ENCODE measurements around the gene NT5M.
A peak's percentile ranks its signal among the peaks of the same experiment; 100 is the strongest.

NT5M gene

GRCh38 chr17:17394494-17394893 is 91.3 kb downstream of the NT5M start:
- no peaks in the 10 kb centered on the region for H3K27me3 ChIP-seq
- peaks cover 64% of the 10 kb centered on the region for H3K4me1 ChIP-seq

DNA sequence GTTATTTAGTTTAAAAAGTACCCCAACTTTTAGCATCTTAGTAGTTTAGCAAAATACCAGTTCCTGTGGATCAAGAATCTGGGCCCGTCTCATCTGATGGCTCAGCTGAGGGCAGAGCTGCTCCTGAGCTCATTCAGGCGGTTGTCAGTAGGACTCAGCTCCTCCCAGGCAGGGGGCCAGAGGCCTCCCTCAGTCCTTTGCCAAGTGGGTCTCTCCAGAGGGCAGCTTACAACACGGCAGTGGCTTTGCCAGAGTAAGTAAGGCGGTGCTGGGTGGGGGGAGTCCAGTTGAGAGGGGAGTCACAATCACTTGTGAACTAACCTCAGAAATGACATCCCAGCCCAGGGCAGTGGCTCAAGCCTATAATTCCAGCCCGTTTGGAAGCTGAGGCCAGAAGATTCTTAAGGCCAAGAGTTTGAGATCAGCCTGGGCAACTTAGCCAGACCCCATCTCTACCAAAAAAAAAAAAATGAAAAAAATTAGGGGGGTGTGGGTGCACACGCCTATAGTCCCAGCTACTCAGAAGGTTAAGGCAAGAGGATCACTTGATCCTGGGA is 92.2 kb downstream of the NT5M start:
- no peaks in the 10 kb centered on the region for H4K20me1 ChIP-seq
- H3K27ac ChIP-seq = no peak overlapping the region
- H3K9ac ChIP-seq = no peak overlapping the region
- no peaks in the 10 kb centered on the region for H3K27me3 ChIP-seq
- H3K4me2 ChIP-seq = no peak overlapping the region
- H3K4me1 ChIP-seq = peaks cover 73% of the 10 kb centered on the region
- TF ChIP-seq Cebpa-rat (IDR thresholded peaks at IDR 0.05) = no peak
- no peak overlapping the region for H3K4me3 ChIP-seq
- peaks cover 9% of the 10 kb centered on the region; the same call in 1 of the 2 replicates for H3K36me3 ChIP-seq
- peaks cover 29% of the 10 kb centered on the region for H3K9me3 ChIP-seq

More at GRCh38 chr17:17394494-17394893, 91.3 kb downstream of the NT5M start:
- Histone ChIP-seq H3K36me3 (peaks cover 9% of the 10 kb centered on the region; the same call in 1 of the 2 replicates), H4K20me1 (no peaks in the 10 kb centered on the region), H3K4me2 (no peak overlapping the region), H3K9ac (no peak overlapping the region), H3K27ac (no peak overlapping the region), H3K4me3 (no peak overlapping the region), H3K9me3 (peaks cover 29% of the 10 kb centered on the region)
- no peak for TF ChIP-seq Cebpa-rat (IDR thresholded peaks at IDR 0.05)

- Histone ChIP-seq H4K20me1 (no peaks in the 10 kb centered on the region), H3K4me2 (0 out of 2 replicates have a peak overlapping the region, but pooled peaks have one; percentile 97), H3K27ac (peak overlapping the region; percentile 49; the same call in 1 of the 2 replicates), H3K4me3 (no peak overlapping the region), H3K9ac (no peak overlapping the region), H3K27me3 (no peaks in the 10 kb centered on the region), H3K36me3 (peaks cover 9% of the 10 kb centered on the region; the same call in 1 of the 2 replicates), H3K9me3 (peaks cover 29% of the 10 kb centered on the region), H3K4me1 (peaks cover 78% of the 10 kb centered on the region)
- TF ChIP-seq Cebpa-rat (IDR thresholded peaks at IDR 0.05) = no peak
Observed at GRCh38 chr17:17395885-17396284, 92.7 kb downstream of the NT5M start.

Measured in BLaER1 (cell line).